ENCODE data around the gene FHIT.

The FHIT gene

GRCh38 chr3:59818919-59819300 is 1432.3 kb downstream of the FHIT start:
- Histone ChIP-seq H3K4me1 (ENCODE audit: control insufficient read depth, low read length) (no peaks in the 10 kb centered on the region), H3K4me3 (ENCODE audit: low read length) (no peak overlapping the region), H4K20me1 (ENCODE audit: control insufficient read depth, insufficient read depth, low read depth, low read length) (no peaks in the 10 kb centered on the region), H3K79me2 (ENCODE audit: control insufficient read depth, low read length) (no peaks in the 10 kb centered on the region), H3K36me3 (ENCODE audit: control insufficient read depth, low read length) (no peaks in the 10 kb centered on the region), H3K27ac (ENCODE audit: low read depth, low read length) (no peak overlapping the region), H3K9me2 (replicated peaks; ENCODE audit: control insufficient read depth, low read length) (no peaks in the 10 kb centered on the region), H3K27me3 (ENCODE audit: control insufficient read depth, low read length) (no peaks in the 10 kb centered on the region), H3K9me3 (ENCODE audit: control insufficient read depth, insufficient read depth, low read length) (no peaks in the 10 kb centered on the region), H3F3A (ENCODE audit: control insufficient read depth, insufficient read depth) (no peaks in the 10 kb centered on the region), H3K4me2 (ENCODE audit: low read length) (no peak overlapping the region)
- TF ChIP-seq EZH2phosphoT487 (IDR thresholded peaks at IDR 0.05; ENCODE audit: borderline replicate concordance, low read length) (no peak), CTCF (IDR thresholded peaks at IDR 0.05; ENCODE audit: low read depth, low read length, poor library complexity, severe bottlenecking) (no peak)

- Histone ChIP-seq H3K9me2 (replicated peaks; ENCODE audit: control insufficient read depth, low read length) (no peaks in the 10 kb centered on the region), H3K27me3 (ENCODE audit: control insufficient read depth, low read length) (no peaks in the 10 kb centered on the region), H3K4me3 (ENCODE audit: low read length) (no peak overlapping the region), H3K27ac (ENCODE audit: low read depth, low read length) (no peak overlapping the region), H4K20me1 (ENCODE audit: control insufficient read depth, insufficient read depth, low read depth, low read length) (no peaks in the 10 kb centered on the region), H3K9me3 (ENCODE audit: control insufficient read depth, insufficient read depth, low read length) (no peaks in the 10 kb centered on the region), H3F3A (ENCODE audit: control insufficient read depth, insufficient read depth) (no peaks in the 10 kb centered on the region), H3K4me2 (ENCODE audit: low read length) (no peak overlapping the region), H3K4me1 (ENCODE audit: control insufficient read depth, low read length) (no peaks in the 10 kb centered on the region), H3K79me2 (ENCODE audit: control insufficient read depth, low read length) (no peaks in the 10 kb centered on the region), H3K36me3 (ENCODE audit: control insufficient read depth, low read length) (no peaks in the 10 kb centered on the region)
- TF ChIP-seq EZH2phosphoT487 (IDR thresholded peaks at IDR 0.05; ENCODE audit: borderline replicate concordance, low read length) (no peak), CTCF (IDR thresholded peaks at IDR 0.05; ENCODE audit: low read depth, low read length, poor library complexity, severe bottlenecking) (no peak)
Measured at GRCh38 chr3:59818033-59818918, 1433.0 kb downstream of the FHIT start.

- H3K9me2 ChIP-seq (replicated peaks; ENCODE audit: control insufficient read depth, low read length): no peaks in the 10 kb centered on the region
- no peaks in the 10 kb centered on the region for H3K36me3 ChIP-seq (ENCODE audit: control insufficient read depth, low read length)
- no peak overlapping the region for H3K27ac ChIP-seq (ENCODE audit: low read depth, low read length)
- H3K4me3 ChIP-seq (ENCODE audit: low read length): no peak overlapping the region
- no peaks in the 10 kb centered on the region for H3K4me1 ChIP-seq (ENCODE audit: control insufficient read depth, low read length)
- H3K9me3 ChIP-seq (ENCODE audit: control insufficient read depth, insufficient read depth, low read length): no peaks in the 10 kb centered on the region
- no peak overlapping the region for H3K4me2 ChIP-seq (ENCODE audit: low read length)
- TF ChIP-seq EZH2phosphoT487 (IDR thresholded peaks at IDR 0.05; ENCODE audit: borderline replicate concordance, low read length) (no peak), CTCF (IDR thresholded peaks at IDR 0.05; ENCODE audit: low read depth, low read length, poor library complexity, severe bottlenecking) (no peak)
- H3K27me3 ChIP-seq (ENCODE audit: control insufficient read depth, low read length): no peaks in the 10 kb centered on the region
- H4K20me1 ChIP-seq (ENCODE audit: control insufficient read depth, insufficient read depth, low read depth, low read length): no peaks in the 10 kb centered on the region
- H3F3A ChIP-seq (ENCODE audit: control insufficient read depth, insufficient read depth): no peaks in the 10 kb centered on the region
- H3K79me2 ChIP-seq (ENCODE audit: control insufficient read depth, low read length): no peaks in the 10 kb centered on the region
Measured at GRCh38 chr3:59817511-59817910, 1433.7 kb downstream of the FHIT start.
